ENCODE measurements around the gene CUL5.
"Not testable (repeated sequence)": the region's sequence is repeated elsewhere in the genome, so short reads cannot be mapped to it uniquely, and the experiment has no call there.

Gene CUL5

GRCh38 chr11:108112057-108112456 is 103.4 kb downstream of the CUL5 start:
- no peak for DNase-seq (ENCODE audit: low read depth in 2 of 2)

- no peak for DNase-seq (ENCODE audit: low read depth in 2 of 2)
Measured at GRCh38 chr11:108115500-108116140, 106.9 kb downstream of the CUL5 start.

- DNase-seq (ENCODE audit: low read depth in 2 of 2): no peak
Measured at GRCh38 chr11:108117746-108118371, 109.2 kb downstream of the CUL5 start.

GRCh38 chr11:108120936-108121273 is 112.2 kb downstream of the CUL5 start:
- not testable (repeated sequence) for DNase-seq (ENCODE audit: low read depth in 2 of 2)

- DNase-seq (ENCODE audit: low read depth in 2 of 2): peak; percentile 88 to 97
Measured at GRCh38 chr11:108121274-108122155, 112.8 kb downstream of the CUL5 start, which contains the start of gene ACAT1. ACAT1 (plus strand) TSS chr11:108121567; CDS start chr11:108121607, 40 bp downstream.

- DNase-seq (ENCODE audit: low read depth in 2 of 2): no peak
Measured at GRCh38 chr11:108122166-108122628, 113.5 kb downstream of the CUL5 start.

GRCh38 chr11:108125096-108125495 is 116.4 kb downstream of the CUL5 start:
- no peak for DNase-seq (ENCODE audit: low read depth in 2 of 2)

- no peak for DNase-seq (ENCODE audit: low read depth in 2 of 2)
Measured at GRCh38 chr11:108128772-108129171, 120.1 kb downstream of the CUL5 start.

- DNase-seq (ENCODE audit: low read depth in 2 of 2): no peak
Measured at GRCh38 chr11:108131993-108132392, 123.3 kb downstream of the CUL5 start.

- DNase-seq (ENCODE audit: low read depth in 2 of 2): not testable (repeated sequence)
Measured at GRCh38 chr11:108132993-108133538, 124.4 kb downstream of the CUL5 start.

GRCh38 chr11:108135845-108136544 is 127.3 kb downstream of the CUL5 start:
- DNase-seq (ENCODE audit: low read depth in 2 of 2): peak in 1 of 2 experiments; percentile 7

GRCh38 chr11:108137212-108137611 is 128.5 kb downstream of the CUL5 start:
- no peak for DNase-seq (ENCODE audit: low read depth in 2 of 2)

GRCh38 chr11:108142304-108142703 is 133.6 kb downstream of the CUL5 start:
- DNase-seq (ENCODE audit: low read depth in 2 of 2): no peak

- no peak for DNase-seq (ENCODE audit: low read depth in 2 of 2)
Measured at GRCh38 chr11:108144615-108145014, 135.9 kb downstream of the CUL5 start.

GRCh38 chr11:108147150-108147549 is 138.5 kb downstream of the CUL5 start:
- DNase-seq (ENCODE audit: low read depth in 2 of 2): no peak

- no peak for DNase-seq (ENCODE audit: low read depth in 2 of 2)
Measured at GRCh38 chr11:108148556-108148955, 139.9 kb downstream of the CUL5 start.

GRCh38 chr11:108154591-108154990 is 145.9 kb downstream of the CUL5 start:
- DNase-seq (ENCODE audit: low read depth in 2 of 2): no peak

All from stimulated activated CD4-positive, alpha-beta T cell treated with anti-CD3 and anti-CD28 coated beads, Interleukin-12 subunit alpha, Interleukin-12 subunit beta, amount 100 ng/mL, for 24 hours (primary cell).